Rectal smooth muscle tissue (tissue), 1 donor: ENCODE data around the gene STT3B.

Experiments
- H3K27ac ChIP-seq: one replicate; pipeline ENCODE4 v1.7.0; 2013; ENCODE audit warnings: low read depth, low read length, inconsistent platforms
- H3K27me3 ChIP-seq: one replicate; pipeline ENCODE4 v1.7.0; 2013; ENCODE audit warnings: low read length; ENCODE audit not compliant: control insufficient read depth, insufficient read depth
- H3K36me3 ChIP-seq: one replicate; pipeline ENCODE4 v1.7.0; 2013; ENCODE audit warnings: low read length; ENCODE audit not compliant: control insufficient read depth, insufficient read depth
- H3K4me1 ChIP-seq: one replicate; pipeline ENCODE4 v1.7.0; 2013; ENCODE audit warnings: low read length; ENCODE audit not compliant: control insufficient read depth, insufficient read depth
- H3K4me3 ChIP-seq: one replicate; pipeline ENCODE4 v1.7.0; 2013; ENCODE audit warnings: low read length
- H3K9ac ChIP-seq: one replicate; pipeline ENCODE4 v1.7.0; 2013; ENCODE audit warnings: low read length

STT3B gene

GRCh38 chr3:31671976-31672375 is 139.3 kb downstream of the STT3B start:
- Histone ChIP-seq H3K27me3 (no peaks in the 10 kb centered on the region), H3K27ac (no peak overlapping the region), H3K4me1 (no peaks in the 10 kb centered on the region), H3K4me3 (no peak overlapping the region), H3K36me3 (no peaks in the 10 kb centered on the region), H3K9ac (no peak overlapping the region)

- Histone ChIP-seq H3K4me3 (no peak overlapping the region), H3K4me1 (no peaks in the 10 kb centered on the region), H3K36me3 (no peaks in the 10 kb centered on the region), H3K9ac (no peak overlapping the region), H3K27ac (no peak overlapping the region), H3K27me3 (no peaks in the 10 kb centered on the region)
Measured at GRCh38 chr3:31673950-31674349, 141.2 kb downstream of the STT3B start.

- Histone ChIP-seq H3K4me3 (no peak overlapping the region), H3K27me3 (no peaks in the 10 kb centered on the region), H3K9ac (no peak overlapping the region), H3K27ac (no peak overlapping the region), H3K36me3 (no peaks in the 10 kb centered on the region), H3K4me1 (no peaks in the 10 kb centered on the region)
Measured at GRCh38 chr3:31676556-31676955, 143.8 kb downstream of the STT3B start.

- no peak overlapping the region for H3K4me3 ChIP-seq
Measured at GRCh38 chr3:31680072-31680870, 147.5 kb downstream of the STT3B start.

More at GRCh38 chr3:31680072-31680870, 147.5 kb downstream of the STT3B start:
- Histone ChIP-seq H3K27ac (no peak overlapping the region), H3K27me3 (no peaks in the 10 kb centered on the region), H3K4me1 (no peaks in the 10 kb centered on the region), H3K9ac (no peak overlapping the region), H3K36me3 (no peaks in the 10 kb centered on the region)
